ENCODE measurements around the gene KCNJ5. TPM values are rescaled to one million over a fixed set of nuclear protein-coding genes. Genes with fewer than 3 reads are reported as not detected.

Gene KCNJ5
- total and polyA plus RNA-seq, 10 of the 15 experiments (the other 5 are each of a cell fraction or from before 2014, with no cell fraction given): 0.03 TPM; not detected in 8

- TF ChIP-seq CUX1 (IDR thresholded peaks at IDR 0.05; ENCODE audit: insufficient replicate concordance, low read depth, low read length) (no peak), BMI1 (IDR thresholded peaks at IDR 0.05; ENCODE audit: borderline replicate concordance) (0 out of 2 replicates have a peak, but pooled peaks have one; percentile 22), MEF2B (IDR thresholded peaks at IDR 0.05; ENCODE audit: partially characterized antibody, poor library complexity, severe bottlenecking) (peak; percentile 77), NFIC (IDR thresholded peaks at IDR 0.05; ENCODE audit: low read depth, low read length) (peak; percentile 69), PAX5 (IDR thresholded peaks at IDR 0.05; ENCODE audit: borderline replicate concordance, low read depth, low read length) (peak; percentile 47; the same call in 1 of the 2 replicates), FOXM1 (IDR thresholded peaks at IDR 0.05; ENCODE audit: low read depth, low read length) (peak; percentile 51; the same call in 1 of the 2 replicates), IRF4 (IDR thresholded peaks at IDR 0.05; ENCODE audit: low read depth, low read length) (peak; percentile 40; the same call in 1 of the 2 replicates), MLLT1 (IDR thresholded peaks at IDR 0.05) (peak; percentile 70), RELB (IDR thresholded peaks at IDR 0.05; ENCODE audit: low read depth) (peak; percentile 66; the same call in 1 of the 2 replicates), HDGF (IDR thresholded peaks at IDR 0.05) (no peak), CBX5 (IDR thresholded peaks at IDR 0.05; ENCODE audit: low read depth) (0 out of 2 replicates have a peak, but pooled peaks have one; percentile 35), POU2F2 (IDR thresholded peaks at IDR 0.05; ENCODE audit: borderline replicate concordance, low read depth, low read length) (peak; percentile 57; the same call in 1 of the 3 replicates), SMC3 (IDR thresholded peaks at IDR 0.05; ENCODE audit: borderline replicate concordance, low read length) (no peak), MEF2A (IDR thresholded peaks at IDR 0.05; ENCODE audit: insufficient read depth, low read depth, low read length) (peak; percentile 73; the same call in 1 of the 2 replicates), MAX (IDR thresholded peaks at IDR 0.05; ENCODE audit: low read depth, low read length) (no peak), BCL11A (IDR thresholded peaks at IDR 0.05; ENCODE audit: low read depth, low read length) (0 out of 2 replicates have a peak, but pooled peaks have one; percentile 12), MTA2 (IDR thresholded peaks at IDR 0.05; ENCODE audit: low read depth) (peak; percentile 73), NBN (IDR thresholded peaks at IDR 0.05) (0 out of 2 replicates have a peak, but pooled peaks have one; percentile 24), BHLHE40 (IDR thresholded peaks at IDR 0.05; ENCODE audit: borderline replicate concordance in 1 of 2, low read depth in 2 of 2, low read length in 1 of 2) (peak; percentile 11 to 37; a peak in 1 of 4 replicates)
Observed at GRCh38 chr11:128841461-128842072, 49.6 kb upstream of the KCNJ5 start (continued).
